Aorta (tissue), 5 donors: Measurements from ENCODE around the gene RAB20. TPM values are rescaled to one million over a fixed set of nuclear protein-coding genes. Genes with fewer than 3 reads are reported as not detected.

Experiments used
- ATAC-seq: fragments of 200-7000 bp; cut with Tn5 transposase; one replicate; pipeline ENCODE4 v1.9.1; 2022; ENCODE audit warnings: moderate library complexity; ENCODE audit not compliant: low FRiP score
- DNase-seq, 2 donors: peaks; one replicate each; pipeline ENCODE4 v3.0.0-alpha.2; 2020
- H3K27ac ChIP-seq, 2 donors: one replicate each; pipeline ENCODE4 v1.5.1; 2013; ENCODE audit warnings: low read length in 2 of 2, mild to moderate bottlenecking in 2 of 2, moderate library complexity in 2 of 2, control low read depth in 1 of 2, inconsistent platforms in 1 of 2, low read depth in 1 of 2
- H3K27me3 ChIP-seq, 2 donors: one replicate each; pipeline ENCODE4 v1.6.1; 2013; ENCODE audit warnings: control low read depth in 1 of 2, low read length in 1 of 2, mild to moderate bottlenecking in 1 of 2, moderate library complexity in 1 of 2; ENCODE audit not compliant: insufficient read depth in 2 of 2, control insufficient read depth in 1 of 2
- H3K36me3 ChIP-seq, 2 donors: one replicate each; pipeline ENCODE4 v1.6.1; 2013; ENCODE audit warnings: control low read depth in 1 of 2, low read length in 1 of 2, mild to moderate bottlenecking in 1 of 2; ENCODE audit not compliant: insufficient read depth in 2 of 2, control insufficient read depth in 1 of 2
- H3K4me1 ChIP-seq, 2 donors: one replicate each; pipeline ENCODE4 v1.6.1; 2013; ENCODE audit warnings: low read length in 2 of 2, control low read depth in 1 of 2, mild to moderate bottlenecking in 1 of 2, moderate library complexity in 1 of 2; ENCODE audit not compliant: insufficient read depth in 2 of 2, control insufficient read depth in 1 of 2
- H3K4me3 ChIP-seq, 2 donors: one replicate each; pipeline ENCODE4 v1.5.1; 2013; ENCODE audit warnings: low read length in 2 of 2, control low read depth in 1 of 2, mild to moderate bottlenecking in 1 of 2
- H3K9me3 ChIP-seq: one replicate; pipeline ENCODE4 v1.6.1; 2013; ENCODE audit warnings: mild to moderate bottlenecking, low read length; ENCODE audit not compliant: control insufficient read depth
- WGBS, 2 donors: extraction: QIAGEN DNeasy Blood & Tissue Kit; methylation state at CpG; one replicate each; pipeline ENCODE4 v1.1.7; 2013; 5-methylcytosine and 5-hydroxymethylcytosine counted together
- intact Hi-C, 2 donors: fragments of 100-400 bp; cut with DNase I; formaldehyde crosslinking; loops; one replicate each; pipeline versions ENCODE4 v1.14.2 to v1.15.0; 2022
- polyA plus RNA-seq, 2 donors: library from polyadenylated mRNA; stranded (reverse); fragments of 200-250 nt; gene quantifications; one replicate each; pipeline ENCODE4 v1.2.3, GENCODE V29; 2013
- total RNA-seq, 2 donors: library from RNA; stranded (reverse); fragmentation: NEBNext Ultra II Directional; extraction: Animal tissue kit (Norgen Biotek cat#: 25700); gene quantifications; one replicate each; pipeline ENCODE4 v1.2.1, GENCODE V29; 2021
- donor health status: healthy with polysubstance abuse.
- donor health status: Bipolar disorder and iron deficiency.
- donor health status: DM: no; HTN: no; CAD: no.
- donor health status: DM: no; HTN: no; CAD: no.
- donor health status: DM: yes; HTN: yes; CAD: no.

Gene RAB20
- total and polyA plus RNA-seq, 4 donors: 12.9 to 22.4 (median 17.5) TPM

DNA sequence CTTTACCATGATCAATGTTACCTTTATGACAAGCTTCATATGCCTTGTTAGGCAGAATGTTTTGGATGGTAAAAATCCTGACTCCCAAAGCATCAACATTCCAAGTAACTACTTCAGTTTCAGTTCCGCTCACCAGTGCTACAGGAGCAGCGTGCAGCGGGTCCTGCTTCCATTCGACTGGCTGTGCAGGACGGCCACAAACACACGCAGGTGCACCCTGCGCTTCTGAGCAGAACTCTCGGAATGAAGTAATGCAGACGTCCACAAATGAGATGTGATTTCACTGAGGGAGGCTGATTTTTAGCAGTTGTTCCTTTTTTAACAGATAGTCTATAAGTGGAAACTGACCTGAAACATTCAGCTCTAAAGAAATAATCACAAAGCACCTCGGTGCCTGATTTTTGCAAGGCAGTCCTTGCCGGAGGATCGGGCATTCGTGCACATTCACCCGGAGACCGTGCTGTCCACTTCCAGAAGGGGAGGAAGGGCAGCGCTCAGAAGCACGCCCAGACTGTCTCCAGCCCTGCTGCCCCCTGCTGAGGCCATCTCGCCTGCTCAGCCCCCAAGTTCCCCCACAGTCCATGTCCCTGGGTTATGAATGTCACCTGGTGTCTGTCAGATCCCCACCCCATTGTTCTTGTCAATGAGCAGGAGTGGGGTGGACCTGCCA, 85.8 kb downstream of the RAB20 start:
- Histone ChIP-seq H3K27ac (no peak overlapping the region), H3K36me3 (peaks cover 2 to 12% of the 10 kb centered on the region in 2 donors), H3K4me3 (no peak overlapping the region), H3K27me3 (no peaks in the 10 kb centered on the region), H3K9me3 (no peaks in the 10 kb centered on the region), H3K4me1 (no peaks in the 10 kb centered on the region)
- 85 to 90% methylated on average over 18 of the region's 18 CpGs for WGBS, 2 donors
- DNase-seq: no peak
- no peak for ATAC-seq
- intact Hi-C loops: no loop called here

GRCh38 chr13:110475117-110475516, 86.4 kb downstream of the RAB20 start:
- DNase-seq (no peak), ATAC-seq (no peak)
- no peak overlapping the region for H3K4me3 ChIP-seq
- H3K4me1 ChIP-seq: no peaks in the 10 kb centered on the region
- 84% methylated on average over 9 of the region's 9 CpGs for WGBS, 2 donors
- no peaks in the 10 kb centered on the region for H3K9me3 ChIP-seq
- H3K27me3 ChIP-seq: no peaks in the 10 kb centered on the region
- H3K27ac ChIP-seq: no peak overlapping the region
- intact Hi-C loops: no loop called here
- H3K36me3 ChIP-seq: peaks cover 2 to 11% of the 10 kb centered on the region in 2 donors

GRCh38 chr13:110474713-110475112, 86.8 kb downstream of the RAB20 start:
- Histone ChIP-seq H3K27ac (no peak overlapping the region), H3K27me3 (no peaks in the 10 kb centered on the region), H3K9me3 (no peaks in the 10 kb centered on the region), H3K36me3 (peaks cover 2 to 10% of the 10 kb centered on the region in 2 donors), H3K4me1 (no peaks in the 10 kb centered on the region), H3K4me3 (no peak overlapping the region)
- DNase-seq (no peak), ATAC-seq (no peak)
- intact Hi-C loops: no loop called here
- WGBS, 2 donors: 84 to 86% methylated on average over 21 of the region's 21 CpGs

Other genes with a start within 250 kb of the RAB20 start
- 10 to 100 TPM; 21.2 to 30.4 TPM for gene NAXD, start 53.8 kb upstream of the RAB20 start, total RNA-seq
- gene NAXD, start 53.8 kb upstream of the RAB20 start, polyA plus RNA-seq: 10 to 100 TPM; 20.7 to 47.0 TPM
- gene CARS2, start 144.4 kb upstream of the RAB20 start, total RNA-seq: 10 to 100 TPM; 47.3 to 65.5 TPM
- 100 to 1,000 TPM in 1 of 2 donors, 10 to 100 TPM in 1; 38.3 to 125 TPM for gene CARS2, start 144.4 kb upstream of the RAB20 start, polyA plus RNA-seq
- 10 to 100 TPM; 10.5 to 10.6 TPM for gene ING1, start 152.0 kb upstream of the RAB20 start, total RNA-seq
- gene ING1, start 152.0 kb upstream of the RAB20 start, polyA plus RNA-seq: 10 to 100 TPM in 1 of 2 donors, 1 to 10 TPM in 1; 7.4 to 16.8 TPM